Uterus (tissue), 2 donors: ENCODE results near the gene ID1.

Experiments used
- POLR2A ChIP-seq, 2 donors: fragments of 450-650 bp; IDR thresholded peaks; one replicate each; pipeline ENCODE4 v1.6.1; 2016; ENCODE audit warnings: antibody characterized with exemption in 2 of 2, mild to moderate bottlenecking in 1 of 2, moderate library complexity in 1 of 2
- TF ChIP-seq, protein P1 (sequence below), 4 experiments: fragments of 200-600 bp in 2 of 4; fragments of 450-650 bp in 2 of 4; sonication (generic) in 2 of 4; IDR thresholded peaks; one replicate each; pipeline ENCODE4 v1.5.1; 2016 to 2019; ENCODE audit warnings: antibody characterized with exemption in 4 of 4, mild to moderate bottlenecking in 2 of 4, moderate library complexity in 1 of 4

DNA sequence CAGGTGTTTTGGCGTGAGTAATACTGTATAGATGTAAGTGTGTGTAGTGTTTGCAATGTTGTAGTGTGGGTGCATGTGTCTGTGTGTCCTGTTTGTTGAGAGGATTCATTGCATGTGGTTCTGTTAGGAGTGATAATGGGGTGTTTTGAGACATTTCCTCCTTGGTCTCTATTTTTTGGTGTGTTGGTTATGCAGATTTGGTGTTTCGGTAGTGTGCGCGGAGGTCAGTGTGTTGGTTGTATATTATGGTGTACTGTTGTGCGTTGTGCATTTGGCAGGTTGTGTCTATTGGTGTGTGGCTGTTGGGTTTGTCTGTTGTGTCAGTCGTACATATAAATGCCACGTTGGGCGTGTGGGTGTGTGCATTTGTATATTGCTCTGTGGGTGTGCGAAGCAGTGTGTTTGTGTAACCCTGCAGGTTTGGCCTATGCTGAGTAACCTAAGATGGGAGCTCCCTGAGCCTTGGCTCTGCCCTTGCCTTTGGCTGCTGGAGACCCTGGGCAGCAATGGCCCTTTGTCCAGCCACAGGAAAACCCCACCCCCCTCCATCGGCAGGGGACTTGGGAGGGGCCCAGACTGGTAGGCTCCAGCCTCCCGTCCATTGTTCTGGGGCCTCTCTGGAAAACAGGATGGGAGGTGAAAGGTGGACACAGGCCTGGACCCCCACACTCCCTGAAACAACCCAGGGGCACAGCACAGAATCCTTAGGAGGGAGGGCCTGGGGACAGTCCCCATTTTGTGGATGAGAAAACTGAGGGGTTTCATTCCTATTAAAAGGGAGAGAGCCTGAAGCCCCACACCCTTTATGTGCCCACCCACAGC, 10.3 kb upstream of the ID1 start:
- TF ChIP-seq, protein P1, sequence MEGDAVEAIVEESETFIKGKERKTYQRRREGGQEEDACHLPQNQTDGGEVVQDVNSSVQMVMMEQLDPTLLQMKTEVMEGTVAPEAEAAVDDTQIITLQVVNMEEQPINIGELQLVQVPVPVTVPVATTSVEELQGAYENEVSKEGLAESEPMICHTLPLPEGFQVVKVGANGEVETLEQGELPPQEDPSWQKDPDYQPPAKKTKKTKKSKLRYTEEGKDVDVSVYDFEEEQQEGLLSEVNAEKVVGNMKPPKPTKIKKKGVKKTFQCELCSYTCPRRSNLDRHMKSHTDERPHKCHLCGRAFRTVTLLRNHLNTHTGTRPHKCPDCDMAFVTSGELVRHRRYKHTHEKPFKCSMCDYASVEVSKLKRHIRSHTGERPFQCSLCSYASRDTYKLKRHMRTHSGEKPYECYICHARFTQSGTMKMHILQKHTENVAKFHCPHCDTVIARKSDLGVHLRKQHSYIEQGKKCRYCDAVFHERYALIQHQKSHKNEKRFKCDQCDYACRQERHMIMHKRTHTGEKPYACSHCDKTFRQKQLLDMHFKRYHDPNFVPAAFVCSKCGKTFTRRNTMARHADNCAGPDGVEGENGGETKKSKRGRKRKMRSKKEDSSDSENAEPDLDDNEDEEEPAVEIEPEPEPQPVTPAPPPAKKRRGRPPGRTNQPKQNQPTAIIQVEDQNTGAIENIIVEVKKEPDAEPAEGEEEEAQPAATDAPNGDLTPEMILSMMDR (IDR thresholded peaks at IDR 0.05) = no peak
- TF ChIP-seq POLR2A (IDR thresholded peaks at IDR 0.05) = no peak
